Measurements from ENCODE around the gene HVCN1. TPM values are rescaled to one million over a fixed set of nuclear protein-coding genes. Genes with fewer than 3 reads are reported as not detected.
A peak's percentile ranks its signal among the peaks of the same experiment; 100 is the strongest.

The HVCN1 gene
- total and polyA plus RNA-seq, 5 donors, result 11.3 to 33.4 (median 14.0) TPM

DNA sequence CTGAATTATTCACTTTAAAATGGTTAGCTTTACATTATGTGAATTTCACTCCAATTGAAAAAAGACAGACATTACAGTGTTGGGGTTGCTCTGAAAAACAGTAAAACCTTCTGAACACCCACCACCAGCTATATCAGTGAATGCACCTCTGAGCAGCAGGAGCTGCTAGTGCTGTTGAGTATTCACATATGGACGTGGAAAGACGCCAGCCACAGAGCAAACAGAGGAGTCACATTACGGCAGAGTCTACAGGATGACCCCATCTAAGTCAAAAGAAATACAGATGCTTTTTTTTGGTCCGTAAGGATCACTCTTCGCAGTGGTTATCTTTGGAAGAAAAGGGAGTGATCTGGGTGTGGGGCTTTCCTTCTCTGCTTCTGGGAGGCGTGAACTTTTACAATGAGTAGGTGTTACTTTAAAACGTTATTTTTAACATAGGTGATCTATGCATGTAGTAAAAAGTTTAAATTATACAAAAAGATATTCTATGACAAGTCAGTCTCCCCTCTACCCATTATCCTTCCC lies 4.5 kb downstream of the HVCN1 start:
- 64% methylated on average over 7 of the region's 7 CpGs for WGBS
- Histone ChIP-seq H3K4me3 (ENCODE audit: low read length) (no peak overlapping the region), H3K4me1 (ENCODE audit: control insufficient read depth, insufficient read depth, low read length) (peaks cover 7% of the 10 kb centered on the region), H3K27me3 (ENCODE audit: control insufficient read depth, insufficient read depth) (no peaks in the 10 kb centered on the region), H3K9me3 (ENCODE audit: control insufficient read depth, low read length) (no peaks in the 10 kb centered on the region), H3K27ac (ENCODE audit: low read length) (no peak overlapping the region)
- ATAC-seq, result no peak
- intact Hi-C loops (cut with DNase I), result no loop called here
- DNase-seq, result no peak

DNA sequence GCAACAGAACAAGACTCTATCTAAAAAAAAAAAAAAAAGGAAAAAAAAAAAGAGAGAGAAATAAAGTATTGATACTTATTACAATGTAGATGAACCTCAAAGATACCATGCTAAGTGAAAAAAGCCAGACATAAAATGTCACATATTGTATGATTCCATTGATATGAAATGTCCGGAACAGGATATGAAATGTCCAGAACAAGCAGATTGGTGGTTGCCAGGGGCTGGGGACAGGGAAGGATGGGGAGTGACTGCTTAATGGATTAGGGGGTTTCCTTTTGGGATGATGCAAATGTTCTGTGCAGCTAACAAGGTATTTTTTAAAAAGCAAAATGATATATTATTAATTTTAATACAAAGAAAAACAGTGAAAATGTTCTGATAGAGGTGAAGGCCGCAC lies 5.0 kb downstream of the HVCN1 start:
- no peaks in the 10 kb centered on the region for H3K9me3 ChIP-seq (ENCODE audit: control insufficient read depth, low read length)
- H3K27me3 ChIP-seq (ENCODE audit: control insufficient read depth, insufficient read depth), result no peaks in the 10 kb centered on the region
- ATAC-seq (no peak), DNase-seq (no peak)
- H3K27ac ChIP-seq (ENCODE audit: low read length), result no peak overlapping the region
- no peak overlapping the region for H3K4me3 ChIP-seq (ENCODE audit: low read length)
- 88% methylated on average over 2 of the region's 2 CpGs for WGBS
- intact Hi-C loops (cut with DNase I), result no loop called here
- peaks cover 7% of the 10 kb centered on the region for H3K4me1 ChIP-seq (ENCODE audit: control insufficient read depth, insufficient read depth, low read length)

GRCh38 chr12:110680032-110680431 lies 8.9 kb downstream of the HVCN1 start:
- Histone ChIP-seq H3K27ac (ENCODE audit: low read length) (no peak overlapping the region), H3K9me3 (ENCODE audit: control insufficient read depth, low read length) (no peaks in the 10 kb centered on the region), H3K4me3 (ENCODE audit: low read length) (no peak overlapping the region), H3K4me1 (ENCODE audit: control insufficient read depth, insufficient read depth, low read length) (peaks cover 3% of the 10 kb centered on the region), H3K27me3 (ENCODE audit: control insufficient read depth, insufficient read depth) (no peaks in the 10 kb centered on the region)
- 72% methylated on average over 1 of the region's 1 CpG for WGBS
- ATAC-seq (no peak), DNase-seq (no peak)
- intact Hi-C loops (cut with DNase I), result no loop called here

GRCh38 chr12:110679201-110679600 lies 9.7 kb downstream of the HVCN1 start:
- DNase-seq, result no peak
- Histone ChIP-seq H3K4me3 (ENCODE audit: low read length) (no peak overlapping the region), H3K27me3 (ENCODE audit: control insufficient read depth, insufficient read depth) (no peaks in the 10 kb centered on the region), H3K4me1 (ENCODE audit: control insufficient read depth, insufficient read depth, low read length) (peaks cover 3% of the 10 kb centered on the region), H3K27ac (ENCODE audit: low read length) (no peak overlapping the region), H3K9me3 (ENCODE audit: control insufficient read depth, low read length) (no peaks in the 10 kb centered on the region)
- intact Hi-C loops (cut with DNase I), result no loop called here
- no peak for ATAC-seq
- WGBS, result 96% methylated on average over 12 of the region's 12 CpGs

DNA sequence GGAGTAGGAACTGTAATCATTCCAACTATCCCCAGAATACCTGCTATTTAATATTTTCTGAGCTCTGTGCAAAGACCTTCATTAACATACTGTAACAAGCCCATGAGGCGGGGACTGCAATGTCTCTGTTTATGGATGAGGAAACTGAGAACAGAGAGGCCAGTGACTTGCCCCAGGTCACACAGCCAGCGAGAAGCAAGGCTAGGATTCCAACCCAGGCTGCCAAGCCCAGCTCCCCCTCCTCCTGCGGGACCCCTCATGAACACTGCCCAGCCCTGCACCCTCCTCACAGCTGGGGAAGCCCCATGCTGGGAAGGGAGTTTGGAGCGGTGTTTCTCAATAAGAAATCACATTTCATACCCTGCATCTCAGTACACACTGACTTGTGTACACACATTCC lies 10.9 kb downstream of the HVCN1 start:
- ATAC-seq (no peak), DNase-seq (no peak)
- 86% methylated on average over 4 of the region's 4 CpGs for whole genome bisulfite sequencing
- H3K9me3 ChIP-seq (ENCODE audit: control insufficient read depth, low read length), result no peaks in the 10 kb centered on the region
- intact Hi-C loops (cut with DNase I), result no loop called here
- no peaks in the 10 kb centered on the region for H3K27me3 ChIP-seq (ENCODE audit: control insufficient read depth, insufficient read depth)
- no peak overlapping the region for H3K27ac ChIP-seq (ENCODE audit: low read length)
- H3K4me3 ChIP-seq (ENCODE audit: low read length), result no peak overlapping the region
- H3K4me1 ChIP-seq (ENCODE audit: control insufficient read depth, insufficient read depth, low read length), result peaks cover 3% of the 10 kb centered on the region

GRCh38 chr12:110677206-110677911 lies 11.6 kb downstream of the HVCN1 start:
- Histone ChIP-seq H3K27ac (ENCODE audit: low read length) (no peak overlapping the region), H3K9me3 (ENCODE audit: control insufficient read depth, low read length) (no peaks in the 10 kb centered on the region), H3K27me3 (ENCODE audit: control insufficient read depth, insufficient read depth) (no peaks in the 10 kb centered on the region), H3K4me1 (ENCODE audit: control insufficient read depth, insufficient read depth, low read length) (peaks cover 3% of the 10 kb centered on the region), H3K4me3 (ENCODE audit: low read length) (no peak overlapping the region)
- ATAC-seq (peak; percentile 38 to 43), DNase-seq (no peak)
- 63% methylated on average over 5 of the region's 5 CpGs for WGBS
- intact Hi-C loops (cut with DNase I), result no loop called here

DNA sequence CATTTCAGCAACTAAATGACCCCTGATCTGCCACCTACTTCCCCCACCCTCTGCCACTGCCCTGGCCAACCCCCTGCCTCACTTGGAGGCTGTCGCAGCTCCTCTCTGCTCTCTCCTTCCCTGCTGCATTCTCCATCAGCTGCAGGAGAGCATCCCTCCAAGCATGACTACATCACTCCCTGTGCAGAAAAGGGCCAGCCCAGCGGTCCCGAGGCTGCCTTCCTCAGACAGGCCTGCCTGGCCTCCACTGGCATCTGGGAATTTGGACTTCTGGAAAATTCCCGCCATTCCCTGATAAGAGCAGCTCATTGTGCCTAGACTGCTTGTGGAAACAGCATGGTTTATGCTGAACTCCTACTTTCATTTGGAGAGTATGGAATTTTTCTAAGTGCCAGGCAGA lies 12.7 kb downstream of the HVCN1 start:
- Histone ChIP-seq H3K4me3 (ENCODE audit: low read length) (no peak overlapping the region), H3K27me3 (ENCODE audit: control insufficient read depth, insufficient read depth) (no peaks in the 10 kb centered on the region), H3K9me3 (ENCODE audit: control insufficient read depth, low read length) (no peaks in the 10 kb centered on the region), H3K27ac (ENCODE audit: low read length) (no peak overlapping the region), H3K4me1 (ENCODE audit: control insufficient read depth, insufficient read depth, low read length) (peaks cover 3% of the 10 kb centered on the region)
- intact Hi-C loops (cut with DNase I), result no loop called here
- 74% methylated on average over 4 of the region's 4 CpGs for WGBS
- DNase-seq (no peak), ATAC-seq (no peak)

DNA sequence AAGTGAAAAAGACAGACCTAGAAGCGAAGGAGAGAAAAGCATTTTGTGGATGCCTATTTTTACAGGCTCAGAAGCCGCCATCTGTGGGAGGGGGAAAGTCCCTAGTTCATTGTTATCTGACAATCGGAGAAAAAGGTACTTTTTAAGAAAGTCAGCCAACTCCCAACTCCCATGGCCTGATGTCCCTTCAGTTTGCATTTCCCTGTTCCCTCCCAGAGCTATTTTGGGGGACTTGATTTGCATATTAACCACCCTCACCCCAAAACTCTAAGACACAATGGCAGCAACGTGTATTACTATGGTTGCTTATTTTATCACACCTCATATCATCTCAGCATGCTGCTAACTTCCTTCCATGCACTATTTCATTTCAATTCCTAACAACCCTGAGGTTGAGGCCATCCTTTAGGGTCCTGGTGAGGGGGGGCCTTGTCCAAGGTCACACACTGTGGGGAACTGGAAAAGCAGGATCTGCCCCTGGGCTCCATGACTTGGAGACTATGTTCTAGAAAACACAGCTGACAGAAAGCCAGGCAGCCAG lies 18.7 kb downstream of the HVCN1 start:
- no peak overlapping the region for H3K4me3 ChIP-seq (ENCODE audit: low read length)

DNA sequence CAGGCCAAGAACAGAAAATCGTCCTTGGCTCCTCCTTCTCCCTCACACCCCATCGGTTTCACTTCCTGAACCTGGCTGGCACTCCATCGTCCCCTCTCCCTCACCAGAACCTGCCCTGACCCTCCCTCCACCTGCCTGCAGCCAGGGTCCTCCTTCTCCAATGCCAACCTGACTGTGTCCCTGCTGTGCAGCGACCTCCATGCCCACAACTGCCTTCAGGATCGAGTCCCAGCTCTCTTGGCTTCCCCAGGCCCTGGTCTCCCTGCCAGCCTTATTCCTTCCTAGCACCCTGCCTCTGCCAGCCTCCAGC lies 19.8 kb downstream of the HVCN1 start:
- H3K4me1 ChIP-seq (ENCODE audit: control insufficient read depth, insufficient read depth, low read length), result no peaks in the 10 kb centered on the region
- no peaks in the 10 kb centered on the region for H3K27me3 ChIP-seq (ENCODE audit: control insufficient read depth, insufficient read depth)
- no peak for DNase-seq
- intact Hi-C loops (cut with DNase I), result no loop called here
- no peak for ATAC-seq
- no peak overlapping the region for H3K27ac ChIP-seq (ENCODE audit: low read length)
- 66% methylated on average over 5 of the region's 5 CpGs for WGBS
- H3K4me3 ChIP-seq (ENCODE audit: low read length), result no peak overlapping the region
- H3K9me3 ChIP-seq (ENCODE audit: control insufficient read depth, low read length), result no peaks in the 10 kb centered on the region

More for the DNA sequence above, 18.7 kb downstream of the HVCN1 start:
- H3K4me1 ChIP-seq (ENCODE audit: control insufficient read depth, insufficient read depth, low read length), result no peaks in the 10 kb centered on the region
- intact Hi-C loops (cut with DNase I), result no loop called here
- H3K9me3 ChIP-seq (ENCODE audit: control insufficient read depth, low read length), result no peaks in the 10 kb centered on the region
- no peak overlapping the region for H3K27ac ChIP-seq (ENCODE audit: low read length)
- 55% methylated on average over 4 of the region's 4 CpGs for WGBS
- DNase-seq (no peak), ATAC-seq (no peak)
- no peaks in the 10 kb centered on the region for H3K27me3 ChIP-seq (ENCODE audit: control insufficient read depth, insufficient read depth)

DNA sequence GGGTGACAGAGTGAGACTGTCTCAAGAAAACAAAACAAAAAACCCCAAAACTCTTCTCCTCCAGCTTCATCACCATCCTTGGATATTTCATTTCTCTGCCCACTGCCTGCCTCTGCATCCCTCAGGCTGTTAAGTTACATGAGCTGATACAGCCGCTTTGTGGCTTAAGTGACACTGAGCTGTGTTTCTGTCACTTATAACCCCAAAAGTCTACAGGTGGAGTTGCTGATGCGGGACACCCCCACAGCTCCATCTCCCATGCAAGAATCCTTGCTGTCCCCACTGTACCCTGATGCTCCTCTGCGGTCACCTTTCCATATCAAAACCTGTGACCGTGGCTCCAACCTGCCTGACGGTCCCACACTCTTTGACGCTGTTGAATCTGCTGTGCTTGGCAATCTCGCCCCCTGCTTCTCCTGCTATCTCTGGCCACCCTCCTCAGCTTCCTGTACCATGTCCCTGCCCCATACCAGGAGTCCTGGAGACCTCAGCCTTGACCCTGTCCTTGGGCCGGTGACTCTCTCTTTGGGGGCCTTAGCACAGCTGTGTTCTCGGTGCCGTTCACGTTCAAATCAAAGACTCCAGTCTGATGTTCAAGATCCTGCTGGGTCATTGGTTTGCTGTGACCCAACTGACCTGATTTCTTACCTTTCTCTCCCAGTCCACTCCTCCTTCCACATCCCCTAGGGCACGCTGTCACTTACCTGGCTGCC lies 20.3 kb downstream of the HVCN1 start:
- no peak for DNase-seq
- Histone ChIP-seq H3K9me3 (ENCODE audit: control insufficient read depth, low read length) (no peaks in the 10 kb centered on the region), H3K4me1 (ENCODE audit: control insufficient read depth, insufficient read depth, low read length) (no peaks in the 10 kb centered on the region), H3K4me3 (ENCODE audit: low read length) (no peak overlapping the region), H3K27ac (ENCODE audit: low read length) (no peak overlapping the region), H3K27me3 (ENCODE audit: control insufficient read depth, insufficient read depth) (no peaks in the 10 kb centered on the region)
- ATAC-seq, result no peak
- WGBS, result 92% methylated on average over 12 of the region's 12 CpGs
- intact Hi-C loops (cut with DNase I), result no loop called here

- Histone ChIP-seq H3K27me3 (ENCODE audit: control insufficient read depth, insufficient read depth) (no peaks in the 10 kb centered on the region), H3K9me3 (ENCODE audit: control insufficient read depth, low read length) (no peaks in the 10 kb centered on the region), H3K4me1 (ENCODE audit: control insufficient read depth, insufficient read depth, low read length) (no peaks in the 10 kb centered on the region), H3K4me3 (ENCODE audit: low read length) (no peak overlapping the region), H3K27ac (ENCODE audit: low read length) (no peak overlapping the region)
- ATAC-seq (no peak), DNase-seq (no peak)
- WGBS, result 96% methylated on average over 3 of the region's 3 CpGs
- intact Hi-C loops (cut with DNase I), result no loop called here
Observed at GRCh38 chr12:110667671-110668070, 21.2 kb downstream of the HVCN1 start.

Measured in right cardiac atrium (tissue), 5 donors.